ENCODE measurements around the gene PDZRN3. TPM values are rescaled to one million over a fixed set of nuclear protein-coding genes. Genes with fewer than 3 reads are reported as not detected.

The PDZRN3 gene
- total RNA-seq, 1 experiment from 2014 or later, result not detected

- H3K4me1 Mint-ChIP-seq (ENCODE audit: low read depth, unreplicated experiment), result no peaks in the 10 kb centered on the region
- no TSS peak for BruUV-seq (replicated peaks)
- no peak for DNase-seq
- H3K27me3 Mint-ChIP-seq (ENCODE audit: unreplicated experiment), result no peaks in the 10 kb centered on the region
- intact Hi-C loops (cut with micrococcal nuclease; ENCODE audit: unreplicated experiment), result no loop called here
- CTCF ChIA-PET, result no interaction called here
- no peak for TF ChIP-seq CTCF (IDR thresholded peaks at IDR 0.05; ENCODE audit: unreplicated experiment)
- H3K9me3 Mint-ChIP-seq (ENCODE audit: low read depth, unreplicated experiment), result peaks cover 3% of the 10 kb centered on the region
- no peak overlapping the region for H3K4me3 Mint-ChIP-seq (ENCODE audit: low read depth, unreplicated experiment)
- no peak overlapping the region for H3K27ac Mint-ChIP-seq (ENCODE audit: unreplicated experiment)
- no peaks in the 10 kb centered on the region for H3K36me3 Mint-ChIP-seq (ENCODE audit: insufficient read depth, unreplicated experiment)
Observed at GRCh38 chr3:73601481-73601880, 23.3 kb downstream of the PDZRN3 start.

DNA sequence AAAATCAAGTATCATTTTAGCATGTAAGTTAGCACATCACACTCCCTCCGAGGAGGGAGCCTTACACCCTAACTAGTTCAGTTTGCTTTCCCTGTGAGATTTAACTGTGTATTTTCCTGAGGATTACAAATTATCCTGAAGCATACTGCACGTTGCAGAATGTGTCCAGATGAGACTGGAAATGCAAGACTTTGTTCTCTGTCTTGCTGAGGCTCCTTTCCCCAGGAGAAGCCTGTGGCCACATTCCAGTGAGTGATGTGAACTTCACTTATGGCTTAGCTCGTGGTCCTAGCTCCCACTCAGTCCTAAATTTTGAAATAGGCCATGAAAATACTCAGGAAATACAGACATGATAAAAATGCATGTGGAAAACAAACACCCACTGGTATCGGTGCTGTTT, 23.7 kb downstream of the PDZRN3 start:
- no peak for TF ChIP-seq CTCF (IDR thresholded peaks at IDR 0.05; ENCODE audit: unreplicated experiment)
- H3K4me1 Mint-ChIP-seq (ENCODE audit: low read depth, unreplicated experiment), result no peaks in the 10 kb centered on the region
- CTCF ChIA-PET, result no interaction called here
- H3K4me3 Mint-ChIP-seq (ENCODE audit: low read depth, unreplicated experiment), result no peak overlapping the region
- H3K27me3 Mint-ChIP-seq (ENCODE audit: unreplicated experiment), result no peaks in the 10 kb centered on the region
- H3K9me3 Mint-ChIP-seq (ENCODE audit: low read depth, unreplicated experiment), result peaks cover 4% of the 10 kb centered on the region
- no peaks in the 10 kb centered on the region for H3K36me3 Mint-ChIP-seq (ENCODE audit: insufficient read depth, unreplicated experiment)
- no TSS peak for BruUV-seq (replicated peaks)
- no peak for DNase-seq
- intact Hi-C loops (cut with micrococcal nuclease; ENCODE audit: unreplicated experiment), result no loop called here
- no peak overlapping the region for H3K27ac Mint-ChIP-seq (ENCODE audit: unreplicated experiment)

- no peaks in the 10 kb centered on the region for H3K4me1 Mint-ChIP-seq (ENCODE audit: low read depth, unreplicated experiment)
- peaks cover 7% of the 10 kb centered on the region for H3K9me3 Mint-ChIP-seq (ENCODE audit: low read depth, unreplicated experiment)
- no peaks in the 10 kb centered on the region for H3K36me3 Mint-ChIP-seq (ENCODE audit: insufficient read depth, unreplicated experiment)
- no peak overlapping the region for H3K27ac Mint-ChIP-seq (ENCODE audit: unreplicated experiment)
- intact Hi-C loops (cut with micrococcal nuclease; ENCODE audit: unreplicated experiment), result no loop called here
- no peak for TF ChIP-seq CTCF (IDR thresholded peaks at IDR 0.05; ENCODE audit: unreplicated experiment)
- no TSS peak for BruUV-seq (replicated peaks)
- CTCF ChIA-PET, result no interaction called here
- no peaks in the 10 kb centered on the region for H3K27me3 Mint-ChIP-seq (ENCODE audit: unreplicated experiment)
- no peak for DNase-seq
- H3K4me3 Mint-ChIP-seq (ENCODE audit: low read depth, unreplicated experiment), result no peak overlapping the region
Observed at GRCh38 chr3:73600293-73600938, 24.3 kb downstream of the PDZRN3 start.

DNA sequence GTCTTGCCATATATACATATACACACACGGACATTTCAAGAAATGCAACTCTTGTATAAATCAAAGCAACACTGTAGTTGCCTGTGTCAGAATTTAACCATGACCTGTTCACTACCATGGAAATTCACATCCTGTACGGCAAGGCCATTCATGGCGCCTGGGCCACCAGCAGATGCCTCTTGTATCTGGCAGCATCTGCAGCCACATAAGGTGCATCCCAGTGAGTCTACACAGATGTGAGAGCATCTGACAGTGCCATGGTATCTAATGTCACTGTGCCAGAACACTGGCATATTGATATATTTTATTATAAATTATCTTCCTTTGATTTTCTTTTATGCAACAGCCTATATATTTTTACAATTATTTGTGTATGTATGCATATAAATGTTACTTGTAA, 25.1 kb downstream of the PDZRN3 start:
- no peak overlapping the region for H3K27ac Mint-ChIP-seq (ENCODE audit: unreplicated experiment)
- no peaks in the 10 kb centered on the region for H3K36me3 Mint-ChIP-seq (ENCODE audit: insufficient read depth, unreplicated experiment)
- intact Hi-C loops (cut with micrococcal nuclease; ENCODE audit: unreplicated experiment), result no loop called here
- no peaks in the 10 kb centered on the region for H3K27me3 Mint-ChIP-seq (ENCODE audit: unreplicated experiment)
- DNase-seq, result no peak
- no peak overlapping the region for H3K4me3 Mint-ChIP-seq (ENCODE audit: low read depth, unreplicated experiment)
- CTCF ChIA-PET, result no interaction called here
- peaks cover 7% of the 10 kb centered on the region for H3K9me3 Mint-ChIP-seq (ENCODE audit: low read depth, unreplicated experiment)
- no peak for TF ChIP-seq CTCF (IDR thresholded peaks at IDR 0.05; ENCODE audit: unreplicated experiment)
- H3K4me1 Mint-ChIP-seq (ENCODE audit: low read depth, unreplicated experiment), result no peaks in the 10 kb centered on the region
- BruUV-seq (replicated peaks), result no TSS peak
